ENCODE results near the gene ABHD12.

The ABHD12 gene

GRCh38 chr20:25382704-25383370 lies 7.8 kb downstream of the ABHD12 start:
- peak; percentile 70 for ATAC-seq
- DNase-seq = no peak

- DNase-seq = no peak
Observed at GRCh38 chr20:25380945-25381614, 9.6 kb downstream of the ABHD12 start.

GRCh38 chr20:25378884-25379733 lies 11.5 kb downstream of the ABHD12 start:
- no peak for ATAC-seq
- DNase-seq = no peak

More at GRCh38 chr20:25380945-25381614, 9.6 kb downstream of the ABHD12 start:
- peak; percentile 10 for ATAC-seq

- DNase-seq (no peak), ATAC-seq (no peak)
Observed at GRCh38 chr20:25378189-25378883, 12.3 kb downstream of the ABHD12 start.

GRCh38 chr20:25376886-25377285 lies 13.7 kb downstream of the ABHD12 start:
- no peak for ATAC-seq
- DNase-seq = no peak

GRCh38 chr20:25376236-25376635 lies 14.4 kb downstream of the ABHD12 start:
- no peak for ATAC-seq

GRCh38 chr20:25374842-25375241 lies 15.8 kb downstream of the ABHD12 start:
- DNase-seq (no peak), ATAC-seq (no peak)

More at GRCh38 chr20:25376236-25376635, 14.4 kb downstream of the ABHD12 start:
- no peak for DNase-seq

- DNase-seq = no peak
- peak; percentile 93 for ATAC-seq
Observed at GRCh38 chr20:25372584-25373336, 17.9 kb downstream of the ABHD12 start.

- ATAC-seq (no peak), DNase-seq (no peak)
Observed at GRCh38 chr20:25369971-25370370, 20.7 kb downstream of the ABHD12 start.

GRCh38 chr20:25369529-25369928 lies 21.1 kb downstream of the ABHD12 start:
- no peak for DNase-seq
- no peak for ATAC-seq

- no peak for DNase-seq
- ATAC-seq = no peak
Observed at GRCh38 chr20:25368976-25369375, 21.7 kb downstream of the ABHD12 start.

GRCh38 chr20:25368526-25368925 lies 22.1 kb downstream of the ABHD12 start:
- DNase-seq (no peak), ATAC-seq (no peak)

- DNase-seq (no peak), ATAC-seq (no peak)
Observed at GRCh38 chr20:25364879-25365699, 25.5 kb downstream of the ABHD12 start.

- ATAC-seq (no peak), DNase-seq (no peak)
Observed at GRCh38 chr20:25364180-25364788, 26.4 kb downstream of the ABHD12 start.

GRCh38 chr20:25361287-25361683 lies 29.4 kb downstream of the ABHD12 start:
- no peak for ATAC-seq

GRCh38 chr20:25360631-25361286 lies 29.9 kb downstream of the ABHD12 start:
- DNase-seq = no peak
- no peak for ATAC-seq

More at GRCh38 chr20:25361287-25361683, 29.4 kb downstream of the ABHD12 start:
- DNase-seq = no peak

GRCh38 chr20:25356271-25356933 lies 34.2 kb downstream of the ABHD12 start:
- DNase-seq = no peak
- ATAC-seq = no peak

GRCh38 chr20:25355866-25356265 lies 34.8 kb downstream of the ABHD12 start:
- ATAC-seq = no peak
- no peak for DNase-seq

GRCh38 chr20:25355011-25355595 lies 35.5 kb downstream of the ABHD12 start:
- no peak for ATAC-seq
- no peak for DNase-seq

Measured in stimulated activated naive CD8-positive, alpha-beta T cell treated with anti-CD3 and anti-CD28 coated beads, Interleukin-15, Interleukin-2, amounts not matched to agents 100 U/mL and 50 U/mL, for 24 hours (primary cell).